Muscle layer of colon (tissue), 2 donors: Measurements from ENCODE around the gene CROCC2.

ENCODE experiments used
- H3K27ac ChIP-seq: one replicate; pipeline ENCODE4 v1.7.0; 2013; ENCODE audit warnings: low read depth, mild to moderate bottlenecking, low read length, moderate library complexity
- H3K27me3 ChIP-seq, 2 donors: one replicate each; pipeline ENCODE4 v1.7.0; 2013; ENCODE audit warnings: low read length in 2 of 2, mild to moderate bottlenecking in 2 of 2; ENCODE audit not compliant: insufficient read depth in 2 of 2, control insufficient read depth in 1 of 2
- H3K36me3 ChIP-seq: one replicate; pipeline ENCODE4 v1.7.0; 2013; ENCODE audit warnings: mild to moderate bottlenecking, low read length; ENCODE audit not compliant: insufficient read depth
- H3K4me1 ChIP-seq: one replicate; pipeline ENCODE4 v1.7.0; 2013; ENCODE audit warnings: mild to moderate bottlenecking, low read length; ENCODE audit not compliant: insufficient read depth
- H3K4me3 ChIP-seq, 2 donors: one replicate each; pipeline ENCODE4 v1.7.0; 2013; ENCODE audit warnings: low read length in 2 of 2, low read depth in 1 of 2, mild to moderate bottlenecking in 1 of 2, moderate library complexity in 1 of 2
- H3K9ac ChIP-seq: one replicate; pipeline ENCODE4 v1.7.0; 2013; ENCODE audit warnings: low read length
- H3K9me3 ChIP-seq: one replicate; pipeline ENCODE4 v1.7.0; 2013; ENCODE audit warnings: mild to moderate bottlenecking, low read length
- donor health status: abdominal sarcoma.
- donor health status: Adenocarcinoma of cecum.

Gene CROCC2

DNA sequence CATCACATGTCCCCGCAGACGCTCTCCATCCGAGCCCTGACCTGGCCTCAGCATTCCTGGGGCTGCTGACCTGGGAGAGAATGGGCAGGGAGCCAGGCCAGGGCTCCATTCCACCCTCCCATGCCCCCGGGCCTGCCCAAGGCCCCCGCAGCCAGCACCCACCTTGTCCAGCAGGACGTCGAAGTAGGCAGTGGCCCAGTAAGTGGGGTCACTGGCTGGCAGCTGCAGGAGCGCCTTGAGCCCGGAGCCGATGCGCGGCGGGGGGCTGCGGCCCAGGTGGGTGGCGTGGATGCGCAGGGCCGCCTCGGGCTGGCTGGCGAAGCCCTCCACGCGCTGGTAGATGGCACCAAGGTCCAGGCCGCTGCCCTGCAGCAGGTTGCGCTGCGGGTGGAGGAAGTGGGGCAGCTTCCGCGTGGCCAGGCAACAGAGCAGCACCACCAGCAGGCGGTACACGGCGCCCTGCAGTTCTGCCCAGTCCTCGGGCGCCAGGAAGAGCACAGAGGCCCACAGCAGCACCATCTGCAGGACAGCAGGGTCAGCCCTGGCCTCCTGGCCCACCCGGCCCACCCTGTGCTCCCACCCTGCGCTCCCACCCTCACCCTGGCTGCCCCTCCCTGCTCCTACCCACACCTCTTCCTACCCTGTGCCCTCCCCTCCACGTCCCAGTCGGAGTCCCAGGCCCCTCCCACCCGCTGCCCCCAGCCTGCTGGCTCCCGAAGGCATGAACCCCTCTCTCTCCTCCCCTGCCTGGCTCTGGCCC is 17.8 kb upstream of the CROCC2 start:
- no peaks in the 10 kb centered on the region for H3K27me3 ChIP-seq
- H3K27ac ChIP-seq: no peak overlapping the region
- H3K36me3 ChIP-seq: no peaks in the 10 kb centered on the region
- no peak overlapping the region for H3K4me3 ChIP-seq
- no peaks in the 10 kb centered on the region for H3K4me1 ChIP-seq
- no peaks in the 10 kb centered on the region for H3K9me3 ChIP-seq
- no peak overlapping the region for H3K9ac ChIP-seq

- Histone ChIP-seq H3K36me3 (no peaks in the 10 kb centered on the region), H3K27ac (no peak overlapping the region), H3K9ac (no peak overlapping the region), H3K9me3 (no peaks in the 10 kb centered on the region), H3K4me3 (no peak overlapping the region), H3K4me1 (no peaks in the 10 kb centered on the region), H3K27me3 (no peaks in the 10 kb centered on the region)
Observed at GRCh38 chr2:240888890-240889573, 17.1 kb upstream of the CROCC2 start.

DNA sequence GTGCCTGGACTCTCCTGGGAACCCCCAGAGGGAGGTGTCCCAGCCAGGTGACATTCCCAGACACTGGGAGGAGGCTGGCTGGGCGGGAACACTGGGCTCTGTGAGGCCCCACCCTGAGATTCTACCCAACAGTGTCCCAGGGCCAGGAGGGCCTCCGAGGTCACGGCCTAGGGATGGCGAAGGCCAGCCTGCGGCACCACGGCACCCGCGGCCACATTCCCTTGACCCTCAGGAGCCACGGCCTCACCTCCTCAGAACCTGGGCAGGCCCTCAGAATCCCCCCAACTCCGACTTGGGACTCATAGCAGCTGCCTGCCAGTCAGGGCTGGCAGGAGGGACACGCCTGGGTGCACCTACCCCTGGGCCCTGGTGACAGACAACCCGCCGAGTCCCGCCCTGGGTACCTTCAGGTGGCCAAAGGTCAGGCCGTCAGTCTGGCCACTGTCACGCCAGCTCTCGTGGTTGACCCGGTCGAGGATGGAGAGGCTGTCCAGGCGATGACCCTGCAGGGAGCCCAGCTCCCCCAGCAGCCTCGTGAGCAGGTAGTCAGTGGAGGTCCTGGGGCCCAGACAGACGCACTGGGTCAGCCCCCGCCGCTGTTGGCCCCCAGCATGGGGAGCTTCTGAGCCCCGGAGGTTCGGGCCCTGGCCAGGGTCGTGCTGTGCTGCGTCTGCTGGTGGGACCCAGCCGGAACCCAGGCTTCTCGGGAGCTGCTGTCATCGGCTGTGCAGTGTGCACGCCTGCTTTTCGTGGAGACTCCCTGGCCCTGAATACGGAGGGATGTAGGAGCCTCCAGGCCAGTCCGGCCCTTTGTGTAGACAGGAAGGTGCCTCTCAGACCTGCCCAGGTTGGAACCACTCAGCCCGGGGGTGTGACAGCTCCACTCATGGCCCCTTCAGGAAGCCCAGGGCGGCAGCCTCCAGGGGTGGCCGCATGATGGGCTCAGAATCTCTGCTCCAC is 16.3 kb upstream of the CROCC2 start:
- H3K9me3 ChIP-seq: no peaks in the 10 kb centered on the region
- no peak overlapping the region for H3K9ac ChIP-seq
- H3K4me3 ChIP-seq: no peak overlapping the region
- H3K27ac ChIP-seq: no peak overlapping the region
- H3K27me3 ChIP-seq: no peaks in the 10 kb centered on the region
- no peaks in the 10 kb centered on the region for H3K4me1 ChIP-seq
- H3K36me3 ChIP-seq: no peaks in the 10 kb centered on the region

DNA sequence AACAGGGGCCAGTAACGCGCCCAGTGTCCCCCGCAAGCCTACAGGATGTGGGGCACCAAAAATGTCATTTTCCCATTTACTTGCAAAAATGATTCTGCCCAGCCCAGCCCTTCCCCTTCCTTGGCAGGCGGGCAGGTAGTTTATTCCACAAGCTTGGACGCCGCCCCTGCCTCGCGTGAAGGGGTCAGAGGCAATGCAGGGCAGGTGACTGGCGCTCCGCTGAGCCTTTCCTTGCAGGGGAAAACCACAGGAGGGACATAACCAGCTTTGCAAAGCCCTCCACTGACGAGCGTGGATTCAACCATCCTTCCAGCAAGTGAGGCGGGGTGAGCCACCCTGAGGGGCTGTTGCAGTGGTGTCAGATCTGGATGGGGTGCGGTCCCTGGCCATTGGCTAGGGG is 15.4 kb upstream of the CROCC2 start:
- H3K4me1 ChIP-seq: no peaks in the 10 kb centered on the region

GRCh38 chr2:240891492-240892340 is 14.4 kb upstream of the CROCC2 start:
- no peak overlapping the region for H3K4me3 ChIP-seq
- no peaks in the 10 kb centered on the region for H3K9me3 ChIP-seq
- no peaks in the 10 kb centered on the region for H3K36me3 ChIP-seq
- H3K27me3 ChIP-seq: no peaks in the 10 kb centered on the region
- no peak overlapping the region for H3K9ac ChIP-seq
- H3K27ac ChIP-seq: no peak overlapping the region
- no peaks in the 10 kb centered on the region for H3K4me1 ChIP-seq

More for the DNA sequence above, 15.4 kb upstream of the CROCC2 start:
- Histone ChIP-seq H3K9ac (no peak overlapping the region), H3K27me3 (no peaks in the 10 kb centered on the region), H3K27ac (no peak overlapping the region), H3K36me3 (no peaks in the 10 kb centered on the region), H3K9me3 (no peaks in the 10 kb centered on the region), H3K4me3 (no peak overlapping the region)

- Histone ChIP-seq H3K9me3 (no peaks in the 10 kb centered on the region), H3K4me1 (no peaks in the 10 kb centered on the region), H3K27ac (no peak overlapping the region), H3K27me3 (no peaks in the 10 kb centered on the region), H3K4me3 (no peak overlapping the region), H3K9ac (no peak overlapping the region), H3K36me3 (no peaks in the 10 kb centered on the region)
Observed at GRCh38 chr2:240892356-240892755, 13.8 kb upstream of the CROCC2 start.

- Histone ChIP-seq H3K9ac (no peak overlapping the region), H3K9me3 (no peaks in the 10 kb centered on the region), H3K4me3 (no peak overlapping the region), H3K36me3 (no peaks in the 10 kb centered on the region), H3K4me1 (no peaks in the 10 kb centered on the region), H3K27ac (no peak overlapping the region), H3K27me3 (no peaks in the 10 kb centered on the region)
Observed at GRCh38 chr2:240892925-240893324, 13.2 kb upstream of the CROCC2 start.

DNA sequence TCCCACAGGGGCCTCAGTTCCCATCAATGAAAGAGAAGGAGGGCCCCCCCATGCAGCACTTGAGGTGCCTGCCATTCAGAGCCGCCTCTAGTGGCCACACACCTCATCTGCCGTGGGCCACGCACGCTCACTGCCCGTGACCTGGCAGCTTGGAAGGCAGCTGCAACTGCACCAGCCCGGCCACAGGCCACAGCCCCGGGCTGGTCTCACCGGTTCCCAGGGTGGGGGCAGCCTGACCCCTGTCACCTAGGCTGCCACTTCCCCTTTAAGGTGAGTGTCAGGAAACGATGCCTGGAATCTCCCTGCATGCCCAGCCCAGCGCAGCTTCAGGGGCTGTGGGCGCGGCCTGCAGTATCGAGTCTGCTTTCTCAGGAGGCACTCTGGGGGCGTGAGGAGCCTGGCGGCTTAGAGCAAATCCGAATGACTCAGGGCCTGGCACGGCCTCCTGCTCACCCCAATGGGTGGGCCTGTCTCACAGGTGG is 12.7 kb upstream of the CROCC2 start:
- Histone ChIP-seq H3K4me1 (no peaks in the 10 kb centered on the region), H3K9ac (no peak overlapping the region), H3K36me3 (no peaks in the 10 kb centered on the region), H3K27me3 (no peaks in the 10 kb centered on the region), H3K27ac (no peak overlapping the region), H3K9me3 (no peaks in the 10 kb centered on the region), H3K4me3 (no peak overlapping the region)

GRCh38 chr2:240894006-240894405 is 12.1 kb upstream of the CROCC2 start:
- no peaks in the 10 kb centered on the region for H3K9me3 ChIP-seq
- no peak overlapping the region for H3K9ac ChIP-seq
- no peaks in the 10 kb centered on the region for H3K36me3 ChIP-seq
- no peak overlapping the region for H3K27ac ChIP-seq
- no peaks in the 10 kb centered on the region for H3K4me1 ChIP-seq
- H3K27me3 ChIP-seq: no peaks in the 10 kb centered on the region
- no peak overlapping the region for H3K4me3 ChIP-seq

DNA sequence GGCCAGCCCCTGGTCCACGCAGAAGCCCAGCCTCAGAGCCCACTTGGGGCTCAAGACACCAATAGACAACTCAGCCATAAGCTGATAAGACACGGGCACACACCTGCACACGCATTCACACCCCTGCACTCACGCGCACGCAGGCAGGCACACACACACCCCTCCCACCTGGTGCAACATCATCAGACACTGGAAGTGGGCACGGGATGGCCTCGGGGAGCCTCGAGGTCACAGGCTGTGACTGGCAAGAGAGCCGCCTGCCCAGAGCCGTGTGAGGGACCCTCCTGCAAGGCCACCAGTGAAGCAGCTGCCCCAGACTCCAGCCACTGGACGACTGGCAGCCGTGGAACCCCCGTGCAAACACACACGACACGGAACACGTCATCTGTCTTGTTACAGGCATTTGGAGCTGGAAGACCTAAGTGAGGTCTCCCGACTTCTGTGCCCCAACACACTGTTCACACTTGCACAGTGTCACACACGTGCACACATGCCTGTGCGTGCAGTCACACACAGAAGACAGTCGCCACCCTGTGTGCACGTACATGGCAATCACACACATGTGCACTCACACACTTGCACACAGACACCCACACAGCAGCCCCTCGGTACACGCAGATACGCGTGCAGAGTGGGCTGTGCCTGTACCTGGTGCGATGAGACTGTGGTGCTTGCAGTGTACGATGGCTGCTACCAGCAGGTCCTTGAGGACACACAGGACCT is 11.1 kb upstream of the CROCC2 start:
- Histone ChIP-seq H3K4me3 (no peak overlapping the region), H3K9ac (no peak overlapping the region), H3K4me1 (no peaks in the 10 kb centered on the region), H3K27ac (no peak overlapping the region), H3K9me3 (no peaks in the 10 kb centered on the region), H3K27me3 (no peaks in the 10 kb centered on the region), H3K36me3 (no peaks in the 10 kb centered on the region)
